Measurements from ENCODE around the gene OR2AG1. TPM values are rescaled to one million over a fixed set of nuclear protein-coding genes. Genes with fewer than 3 reads are reported as not detected.

Gene OR2AG1, protein sequence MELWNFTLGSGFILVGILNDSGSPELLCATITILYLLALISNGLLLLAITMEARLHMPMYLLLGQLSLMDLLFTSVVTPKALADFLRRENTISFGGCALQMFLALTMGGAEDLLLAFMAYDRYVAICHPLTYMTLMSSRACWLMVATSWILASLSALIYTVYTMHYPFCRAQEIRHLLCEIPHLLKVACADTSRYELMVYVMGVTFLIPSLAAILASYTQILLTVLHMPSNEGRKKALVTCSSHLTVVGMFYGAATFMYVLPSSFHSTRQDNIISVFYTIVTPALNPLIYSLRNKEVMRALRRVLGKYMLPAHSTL
- not detected for total RNA-seq
- long read RNA-seq = 0 reads

DNA sequence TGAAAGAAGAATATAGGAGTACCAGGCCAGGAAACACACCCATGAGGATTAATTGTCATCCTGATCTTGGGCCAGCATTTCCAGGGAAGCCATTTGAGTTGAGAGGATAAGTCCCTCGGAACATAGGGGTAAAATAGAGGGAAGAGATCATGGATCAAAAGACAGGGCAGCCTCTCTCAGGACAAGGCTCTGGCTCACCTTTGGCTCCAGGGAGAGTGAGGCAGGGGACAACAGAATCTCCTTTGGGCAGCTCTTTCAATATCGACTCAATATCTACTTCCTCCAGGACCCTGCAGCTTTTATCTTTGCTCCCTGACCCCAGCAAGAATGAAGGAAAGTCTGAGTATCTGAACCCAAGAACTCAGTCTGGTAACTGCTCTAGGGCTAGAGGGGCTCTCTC, at the start of gene OR2AG1:
TSS of gene OR2AG1 (plus strand) at position 301 of the 400 bp plus-strand sequence. CDS start 2,018 bp downstream, outside the sequence.
- DNase-seq (ENCODE audit: low spot score) = no peak

DNA sequence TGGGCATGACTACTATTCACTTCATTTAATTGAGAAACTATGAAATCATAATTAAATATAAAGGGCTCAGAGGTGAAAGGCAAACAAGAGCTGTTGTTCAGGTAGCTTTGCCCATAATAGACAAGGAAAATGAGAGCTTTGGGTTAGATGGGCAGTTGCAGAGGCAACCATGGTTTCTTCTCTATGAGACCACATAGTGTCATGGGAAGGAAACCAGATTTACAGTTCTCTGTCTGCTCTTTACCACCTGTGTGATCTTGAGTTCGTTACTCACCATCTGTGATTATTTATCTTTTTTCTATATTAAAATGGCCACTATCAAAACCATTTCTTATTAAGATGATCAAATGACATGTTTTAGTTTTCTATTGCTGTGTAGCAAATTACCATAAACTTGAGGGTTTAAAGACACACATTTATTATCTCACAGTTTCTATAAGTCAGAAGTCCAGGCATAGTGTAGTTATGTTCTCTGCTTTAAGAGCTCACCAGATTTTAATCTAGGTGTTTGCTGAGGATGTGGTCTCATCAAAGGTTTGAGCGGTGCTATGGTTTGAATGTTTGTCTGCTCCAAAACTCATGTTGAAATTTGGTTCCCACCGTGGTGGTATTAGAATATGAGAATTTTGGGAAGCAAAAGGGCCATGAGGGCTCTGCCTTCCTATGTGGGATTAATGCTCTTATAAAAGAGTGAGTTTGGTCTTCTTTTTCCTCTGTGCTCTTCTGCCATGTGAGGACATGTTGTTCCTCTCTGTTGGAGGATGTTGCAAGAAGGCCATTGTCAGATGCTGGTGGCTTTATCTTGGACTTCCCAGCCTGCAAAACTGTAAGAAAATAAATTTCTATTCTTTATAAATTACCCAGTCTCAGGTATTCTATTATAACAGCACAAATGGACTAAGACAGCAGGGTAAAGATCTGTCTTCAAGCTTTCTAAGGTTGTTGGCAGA, 49.2 kb upstream of the OR2AG1 start:
- DNase-seq (ENCODE audit: low spot score) = no peak

GRCh38 chr11:6734616-6735015, 48.2 kb upstream of the OR2AG1 start:
- no peak for DNase-seq (ENCODE audit: low spot score)

DNA sequence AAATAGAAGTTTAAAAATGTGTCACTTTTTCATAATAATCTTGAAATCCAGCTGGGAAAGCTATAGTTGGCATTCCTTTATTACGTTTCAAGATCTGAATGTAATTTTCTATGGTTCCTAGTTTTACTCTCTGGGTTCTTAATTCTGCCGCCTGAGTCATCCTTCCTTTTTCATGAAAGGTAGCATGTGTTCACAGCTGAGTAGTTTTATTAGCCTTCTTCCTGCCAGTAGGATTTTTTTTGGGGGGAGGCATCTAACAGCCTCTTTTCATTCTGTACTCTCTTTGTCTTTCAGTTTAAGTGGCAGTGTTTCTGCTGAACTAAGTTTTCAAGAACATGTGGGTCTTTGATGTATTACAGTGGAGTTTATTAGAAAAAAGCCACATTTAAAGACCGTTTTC, 47.5 kb upstream of the OR2AG1 start:
- no peak for DNase-seq (ENCODE audit: low spot score)

- no peak for DNase-seq (ENCODE audit: low spot score)
Observed at GRCh38 chr11:6736495-6737121, 46.2 kb upstream of the OR2AG1 start.

DNA sequence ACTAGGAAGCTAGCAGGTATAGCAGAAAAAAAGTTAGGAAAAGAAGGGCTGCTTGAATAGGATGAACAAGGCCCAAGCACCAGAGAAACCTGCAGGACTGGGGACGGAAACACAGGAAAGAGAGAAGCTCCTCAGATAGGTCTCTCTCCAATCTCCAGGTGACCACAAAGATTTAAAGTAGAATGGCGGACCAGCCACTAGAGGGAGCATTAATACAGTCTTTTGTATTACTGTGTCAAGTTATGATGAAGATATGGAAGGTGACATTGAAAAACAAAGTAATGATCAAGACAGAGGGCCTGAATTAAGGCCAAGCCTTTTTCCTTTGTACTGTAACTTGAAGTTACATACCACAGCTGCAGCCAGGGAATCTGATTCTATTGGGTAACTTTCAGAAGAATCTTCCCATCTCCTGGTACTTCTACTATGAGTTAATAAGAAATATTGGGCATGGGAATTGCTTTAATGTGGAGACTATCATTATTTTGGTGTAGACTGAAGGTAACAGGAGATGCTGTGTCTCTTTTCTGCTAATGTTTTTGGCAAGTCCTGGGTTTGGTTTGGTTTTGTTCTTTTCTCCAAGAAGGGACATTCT, 44.9 kb upstream of the OR2AG1 start:
- no peak for DNase-seq (ENCODE audit: low spot score)

DNA sequence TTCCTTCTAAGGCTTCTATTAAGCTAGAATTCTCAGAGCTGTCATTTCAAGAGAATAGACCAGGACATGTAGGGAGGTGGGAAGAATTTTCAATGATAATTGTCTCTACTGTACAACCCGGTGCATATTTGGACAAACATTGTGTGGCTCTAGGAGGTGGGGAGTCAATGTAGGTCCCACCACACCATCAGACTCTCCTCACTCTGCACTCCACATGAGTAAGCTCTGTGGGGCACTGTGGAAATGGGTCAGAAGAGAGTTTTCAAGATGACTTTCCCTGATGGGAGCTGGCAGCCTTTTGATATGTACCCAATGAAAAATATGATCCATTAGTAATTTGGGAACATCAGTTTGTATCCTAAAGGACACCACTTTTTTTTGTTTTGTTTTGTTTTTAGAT, 44.2 kb upstream of the OR2AG1 start:
- no peak for DNase-seq (ENCODE audit: low spot score)

- DNase-seq (ENCODE audit: low spot score) = no peak
Observed at GRCh38 chr11:6742260-6742659, 40.6 kb upstream of the OR2AG1 start.

DNA sequence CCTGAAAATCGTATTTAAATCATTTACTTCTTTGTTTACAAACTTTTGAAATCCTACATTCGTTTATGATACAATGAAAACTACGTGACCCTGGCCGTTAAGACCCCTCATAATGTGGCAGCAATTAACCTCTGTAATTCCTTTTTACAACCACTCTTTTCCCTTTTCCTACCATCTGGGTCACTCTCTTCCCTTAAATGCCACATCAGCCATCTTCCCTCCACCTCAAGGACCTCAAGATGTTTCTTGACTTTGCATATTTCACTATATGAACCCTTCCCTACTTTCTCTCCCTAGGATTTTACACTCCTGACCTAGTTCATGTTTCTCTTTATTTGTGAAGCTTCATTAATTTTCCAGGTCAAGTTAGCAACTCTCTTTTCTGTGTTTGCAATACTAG, 37.8 kb upstream of the OR2AG1 start:
- DNase-seq (ENCODE audit: low spot score) = no peak

- DNase-seq (ENCODE audit: low spot score) = no peak
Observed at GRCh38 chr11:6745465-6746015, 37.3 kb upstream of the OR2AG1 start.

DNA sequence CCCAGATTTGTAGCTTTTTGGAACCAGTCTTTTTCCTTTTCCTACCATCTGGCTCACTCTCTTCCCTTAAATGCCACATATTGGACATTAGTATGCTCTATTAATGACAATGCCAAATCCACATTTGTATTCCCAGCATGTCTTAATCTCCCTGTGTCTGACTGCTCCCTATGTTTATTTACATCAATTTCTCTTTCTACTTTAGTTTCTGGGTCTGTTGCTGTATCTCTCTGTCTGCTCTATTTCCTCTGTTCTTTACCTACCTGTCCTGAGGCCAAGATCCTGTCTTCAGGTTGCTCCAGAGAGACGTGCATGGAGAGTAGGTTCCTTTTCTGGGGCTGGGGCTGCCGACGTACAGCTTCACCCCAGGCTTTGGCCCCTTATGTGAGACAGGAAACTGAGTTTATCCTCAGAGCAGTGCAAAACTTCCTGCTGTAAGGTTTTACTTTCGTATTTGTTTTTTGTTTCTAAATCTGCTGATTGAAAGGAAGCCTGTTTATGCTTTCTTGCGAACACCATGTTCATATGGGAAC, 36.7 kb upstream of the OR2AG1 start:
- DNase-seq (ENCODE audit: low spot score) = no peak

GRCh38 chr11:6746626-6747025, 36.2 kb upstream of the OR2AG1 start:
- DNase-seq (ENCODE audit: low spot score) = no peak

- no peak for DNase-seq (ENCODE audit: low spot score)
Observed at GRCh38 chr11:6747097-6747668, 35.6 kb upstream of the OR2AG1 start.

- no peak for DNase-seq (ENCODE audit: low spot score)
Observed at GRCh38 chr11:6755303-6755952, 27.4 kb upstream of the OR2AG1 start.

DNA sequence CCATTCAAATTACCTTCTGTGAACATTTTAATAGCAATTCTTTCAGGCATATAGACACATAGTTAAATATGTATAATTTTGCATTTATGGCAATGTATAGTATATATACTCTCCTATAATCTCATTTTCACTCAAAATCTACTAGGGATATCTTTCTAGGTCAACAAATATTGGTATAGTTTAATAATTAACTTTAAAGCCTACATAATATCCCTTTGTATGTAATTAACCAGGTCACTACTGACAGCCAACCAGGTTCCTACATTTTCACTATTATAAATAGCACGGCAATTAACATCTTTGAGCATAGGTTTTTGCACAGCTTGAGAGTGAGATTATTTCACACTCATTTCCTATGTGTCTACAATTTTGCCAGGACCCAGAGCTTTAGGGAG, 26.9 kb upstream of the OR2AG1 start:
- DNase-seq (ENCODE audit: low spot score) = no peak

DNA sequence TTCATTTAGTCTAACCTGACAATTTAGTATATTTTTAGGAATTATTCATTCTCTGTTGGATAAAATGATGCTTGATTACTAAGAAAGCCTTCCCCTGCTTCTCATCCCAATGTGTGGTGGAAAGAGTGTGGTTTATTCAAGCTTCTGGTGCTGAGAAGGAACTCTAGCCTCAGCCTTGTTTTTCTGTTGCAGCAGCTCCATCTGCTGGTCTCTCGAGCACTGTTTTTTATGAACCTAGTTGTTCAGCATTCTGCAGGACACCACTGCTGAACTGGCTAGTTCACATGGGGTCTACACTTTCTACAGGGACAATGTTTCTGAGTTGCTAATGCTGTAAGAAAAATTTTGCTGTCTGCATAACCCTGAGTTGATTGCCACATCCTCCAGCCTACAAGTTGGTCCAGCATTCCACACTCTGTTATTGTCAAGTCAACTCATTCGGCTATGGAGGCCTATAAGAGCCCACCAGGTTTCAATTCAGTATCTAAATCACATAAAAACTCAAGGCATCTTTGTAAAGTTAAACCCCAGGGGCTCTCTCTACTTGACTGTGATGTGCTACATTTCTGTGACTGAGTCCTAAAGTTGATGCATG, 25.4 kb upstream of the OR2AG1 start:
- no peak for DNase-seq (ENCODE audit: low spot score)

- DNase-seq (ENCODE audit: low spot score) = no peak
Observed at GRCh38 chr11:6771926-6772893, 10.6 kb upstream of the OR2AG1 start, which contains the start of gene OR2AG2. Gene OR2AG2, minus strand, starts transcription at chr11:6771976. Its CDS starts 3,019 bp downstream, at chr11:6768957.

DNA sequence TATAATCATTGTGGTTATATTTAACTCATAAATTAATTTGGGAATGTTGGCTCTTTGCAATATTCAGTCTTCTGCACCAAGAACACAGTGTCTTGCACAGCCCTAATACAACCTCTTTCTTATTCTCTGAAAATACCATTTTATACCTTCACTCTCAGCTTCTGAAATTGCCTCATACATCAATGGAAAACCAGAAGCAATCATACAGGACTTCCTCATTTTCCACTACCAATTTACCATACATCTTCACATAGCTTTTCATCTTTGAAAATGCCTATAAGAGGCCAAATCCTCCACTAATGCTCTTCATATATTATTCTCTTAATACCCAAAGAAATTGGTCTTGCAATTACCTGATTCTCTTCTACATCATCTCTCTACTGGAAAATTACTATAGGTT, 4.3 kb upstream of the OR2AG1 start:
- DNase-seq (ENCODE audit: low spot score) = no peak
